Adipose tissue (tissue), 3 donors: ENCODE results near the gene SMC5. TPM values are rescaled to one million over a fixed set of nuclear protein-coding genes. Genes with fewer than 3 reads are reported as not detected.
"Not testable (repeated sequence)": the region's sequence is repeated elsewhere in the genome, so short reads cannot be mapped to it uniquely, and the experiment has no call there.

ENCODE experiments used
- H3K27ac ChIP-seq: one replicate; pipeline ENCODE4 v1.5.1; 2013; ENCODE audit warnings: low read depth, low read length
- WGBS, 3 donors: extraction: QIAGEN DNeasy Blood & Tissue Kit; methylation state at CpG; one replicate each; pipeline ENCODE4 v1.1.7; 2013; 5-methylcytosine and 5-hydroxymethylcytosine counted together
- polyA plus RNA-seq, 3 donors: library from polyadenylated mRNA; stranded (reverse); fragments of 200-250 nt; gene quantifications; one replicate each; pipeline ENCODE4 v1.2.3, GENCODE V29; 2013
- donor health status: healthy with polysubstance abuse.
- donor health status: Bipolar disorder and iron deficiency.
- donor health status: healthy.

Gene SMC5
- polyA plus RNA-seq, 3 donors, result 7.7 to 10.3 (median 8.5) TPM

- H3K27ac ChIP-seq, result not testable (repeated sequence)
- WGBS, 3 donors, result 84 to 99% (median 97%) methylated on average over 4 of the region's 4 CpGs
Observed at GRCh38 chr9:70328625-70329024, 69.8 kb downstream of the SMC5 start.

GRCh38 chr9:70340572-70340971 is 81.8 kb downstream of the SMC5 start:
- WGBS, 3 donors, result 0 to 4% (median 2%) methylated on average over 1 of the region's 1 CpG
- H3K27ac ChIP-seq, result no peak overlapping the region

GRCh38 chr9:70347046-70347445 is 88.3 kb downstream of the SMC5 start:
- no peak overlapping the region for H3K27ac ChIP-seq
- WGBS, 3 donors, result 85 to 98% (median 97%) methylated on average over 2 of the region's 2 CpGs

- H3K27ac ChIP-seq, result no peak overlapping the region
- 52 to 77% (median 63%) methylated on average over 1 of the region's 1 CpG for WGBS, 3 donors
Observed at GRCh38 chr9:70352356-70352755, 93.6 kb downstream of the SMC5 start.

GRCh38 chr9:70352802-70353201 is 94.0 kb downstream of the SMC5 start:
- H3K27ac ChIP-seq, result no peak overlapping the region

GRCh38 chr9:70355801-70356200 is 97.0 kb downstream of the SMC5 start:
- H3K27ac ChIP-seq, result no peak overlapping the region
- WGBS, 3 donors, result 46 to 91% (median 86%) methylated on average over 3 of the region's 3 CpGs

- 80 to 92% (median 85%) methylated on average over 7 of the region's 7 CpGs for WGBS, 3 donors
- no peak overlapping the region for H3K27ac ChIP-seq
Observed at GRCh38 chr9:70362952-70363351, 104.2 kb downstream of the SMC5 start.

- 97 to 98% (median 98%) methylated on average over 7 of the region's 7 CpGs for WGBS, 3 donors
- H3K27ac ChIP-seq, result no peak overlapping the region
Observed at GRCh38 chr9:70363760-70364159, 105.0 kb downstream of the SMC5 start.

GRCh38 chr9:70367305-70367930 is 108.6 kb downstream of the SMC5 start:
- H3K27ac ChIP-seq, result no peak overlapping the region
- 78 to 90% (median 81%) methylated on average over 6 of the region's 6 CpGs for WGBS, 3 donors

GRCh38 chr9:70374962-70375618 is 116.3 kb downstream of the SMC5 start:
- 77 to 88% (median 85%) methylated on average over 17 of the region's 17 CpGs for WGBS, 3 donors
- no peak overlapping the region for H3K27ac ChIP-seq

- 70 to 87% (median 86%) methylated on average over 6 of the region's 6 CpGs for WGBS, 3 donors
- H3K27ac ChIP-seq, result no peak overlapping the region
Observed at GRCh38 chr9:70382046-70382708, 123.4 kb downstream of the SMC5 start.

- H3K27ac ChIP-seq, result no peak overlapping the region
- WGBS, 3 donors, result 70 to 84% (median 82%) methylated on average over 9 of the region's 9 CpGs
Observed at GRCh38 chr9:70382709-70383605, 124.2 kb downstream of the SMC5 start.

- no peak overlapping the region for H3K27ac ChIP-seq
- 65 to 81% (median 67%) methylated on average over 3 of the region's 3 CpGs for WGBS, 3 donors
Observed at GRCh38 chr9:70385426-70385825, 126.6 kb downstream of the SMC5 start.

GRCh38 chr9:70387663-70388062 is 128.9 kb downstream of the SMC5 start:
- no peak overlapping the region for H3K27ac ChIP-seq

GRCh38 chr9:70389188-70389587 is 130.4 kb downstream of the SMC5 start:
- no peak overlapping the region for H3K27ac ChIP-seq
- WGBS, 3 donors, result 77 to 87% (median 81%) methylated on average over 3 of the region's 3 CpGs

More at GRCh38 chr9:70387663-70388062, 128.9 kb downstream of the SMC5 start:
- 92 to 94% (median 94%) methylated on average over 23 of the region's 23 CpGs for WGBS, 3 donors

- 59 to 66% (median 59%) methylated on average over 10 of the region's 10 CpGs for WGBS, 3 donors
- no peak overlapping the region for H3K27ac ChIP-seq
Observed at GRCh38 chr9:70389621-70390266, 131.0 kb downstream of the SMC5 start.

- 71 to 88% (median 72%) methylated on average over 2 of the region's 2 CpGs for WGBS, 3 donors
Observed at GRCh38 chr9:70390933-70391341, 132.2 kb downstream of the SMC5 start.

GRCh38 chr9:70392189-70392588 is 133.4 kb downstream of the SMC5 start:
- 73 to 78% (median 75%) methylated on average over 2 of the region's 2 CpGs for WGBS, 3 donors
- H3K27ac ChIP-seq, result no peak overlapping the region

More at GRCh38 chr9:70390933-70391341, 132.2 kb downstream of the SMC5 start:
- H3K27ac ChIP-seq, result no peak overlapping the region
